ENCODE data around the gene ZNF431.

ZNF431 gene

GRCh38 chr19:21143428-21143827 is 1.6 kb downstream of the ZNF431 start:
- no peak for TF ChIP-seq CTCF (conservative IDR thresholded peaks at IDR 0.05; ENCODE audit: control insufficient read depth, insufficient read depth, low read depth, low read length)

DNA sequence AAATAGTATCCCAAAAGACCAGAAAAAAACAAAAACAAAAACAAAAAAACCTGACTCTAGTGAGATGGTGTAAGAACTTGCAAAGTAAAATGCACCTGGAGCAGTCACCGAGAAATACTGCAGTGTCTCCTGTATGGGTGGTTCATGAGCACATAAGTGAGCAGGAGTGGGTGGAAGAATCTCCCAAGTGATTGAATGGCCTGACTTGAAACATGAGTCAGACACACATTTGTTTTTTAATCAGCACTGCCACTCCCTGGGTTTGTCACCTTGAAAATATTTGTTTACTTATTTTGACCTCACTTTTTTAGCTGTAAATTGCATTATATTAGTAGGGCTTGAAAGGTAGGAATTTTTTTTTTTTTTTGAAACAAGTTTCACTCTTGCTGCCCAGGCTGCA is 2.0 kb downstream of the ZNF431 start:
- H3K4me3 ChIP-seq (ENCODE audit: control insufficient read depth, low read depth, low read length) = no peak overlapping the region
- DNase-seq (ENCODE audit: low read depth) = peak; percentile 28
- TF ChIP-seq CTCF (conservative IDR thresholded peaks at IDR 0.05; ENCODE audit: control insufficient read depth, insufficient read depth, low read depth, low read length) = no peak

More at GRCh38 chr19:21143428-21143827, 1.6 kb downstream of the ZNF431 start:
- H3K4me3 ChIP-seq (ENCODE audit: control insufficient read depth, low read depth, low read length) = no peak overlapping the region
- DNase-seq (ENCODE audit: low read depth) = no peak

DNA sequence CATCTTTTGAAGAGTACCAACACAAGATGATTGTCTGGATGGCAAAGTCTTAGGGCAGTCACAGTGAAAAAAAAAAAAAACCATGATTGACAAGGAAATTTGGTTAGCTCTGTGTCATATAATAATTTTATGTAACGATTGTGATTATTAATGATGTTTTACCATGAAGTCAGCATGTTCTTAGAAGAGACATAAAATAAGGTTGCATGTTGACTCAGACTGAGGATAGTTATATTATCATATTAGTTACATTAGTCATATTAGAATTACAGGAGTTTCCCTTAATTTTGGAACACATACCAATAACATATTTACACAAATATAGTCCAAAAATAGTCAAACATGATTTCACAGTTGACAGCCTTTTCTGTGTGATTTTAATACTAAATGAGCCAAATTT is 5.7 kb downstream of the ZNF431 start:
- peak; percentile 2 for DNase-seq (ENCODE audit: low read depth)
- TF ChIP-seq CTCF (conservative IDR thresholded peaks at IDR 0.05; ENCODE audit: control insufficient read depth, insufficient read depth, low read depth, low read length) = no peak
- H3K4me3 ChIP-seq (ENCODE audit: control insufficient read depth, low read depth, low read length) = no peak overlapping the region

DNA sequence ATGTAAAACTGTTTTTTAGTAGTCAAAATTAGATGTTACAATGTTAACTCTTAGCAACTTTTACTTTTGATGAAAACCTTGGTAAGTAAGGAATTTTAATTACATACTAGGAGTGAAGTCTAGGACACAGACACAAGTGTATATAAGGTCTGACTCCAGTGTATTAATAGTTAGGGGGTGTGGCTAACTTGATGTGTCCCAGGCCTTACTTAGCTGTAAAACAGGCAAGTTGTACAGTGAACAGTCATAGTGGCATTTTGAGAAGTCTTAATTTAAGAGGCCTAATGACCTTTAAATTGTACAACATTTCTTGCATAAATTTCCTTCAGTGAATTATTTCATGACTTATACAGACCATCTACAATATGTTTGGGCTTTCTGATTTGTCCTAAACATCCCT is 6.8 kb downstream of the ZNF431 start:
- no peak for TF ChIP-seq CTCF (conservative IDR thresholded peaks at IDR 0.05; ENCODE audit: control insufficient read depth, insufficient read depth, low read depth, low read length)
- DNase-seq (ENCODE audit: low read depth) = no peak

GRCh38 chr19:21149877-21150276 is 8.0 kb downstream of the ZNF431 start:
- TF ChIP-seq CTCF (conservative IDR thresholded peaks at IDR 0.05; ENCODE audit: control insufficient read depth, insufficient read depth, low read depth, low read length) = no peak
- DNase-seq (ENCODE audit: low read depth) = no peak
- H3K4me3 ChIP-seq (ENCODE audit: control insufficient read depth, low read depth, low read length) = no peak overlapping the region

More for the DNA sequence above, 6.8 kb downstream of the ZNF431 start:
- no peak overlapping the region for H3K4me3 ChIP-seq (ENCODE audit: control insufficient read depth, low read depth, low read length)

DNA sequence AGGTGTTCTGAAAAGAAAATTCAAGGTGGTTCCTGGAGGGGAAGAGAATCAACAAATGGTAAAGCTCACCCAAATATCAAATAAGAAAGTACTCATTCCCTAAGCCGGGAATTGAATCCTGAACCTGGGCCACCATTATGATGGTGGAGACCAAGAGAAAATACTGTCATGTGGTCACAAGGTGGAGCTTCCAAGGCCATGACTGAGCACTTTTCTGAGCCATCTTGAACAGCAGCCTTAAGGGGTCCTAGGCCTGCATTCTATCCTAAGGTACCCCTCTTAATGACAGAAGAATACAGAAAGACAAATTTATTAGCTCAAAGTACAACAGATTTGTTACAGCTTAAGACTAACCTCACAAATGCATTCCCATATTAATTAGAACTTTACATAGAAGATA is 9.6 kb downstream of the ZNF431 start:
- TF ChIP-seq CTCF (conservative IDR thresholded peaks at IDR 0.05; ENCODE audit: control insufficient read depth, insufficient read depth, low read depth, low read length) = no peak
- no peak overlapping the region for H3K4me3 ChIP-seq (ENCODE audit: control insufficient read depth, low read depth, low read length)
- DNase-seq (ENCODE audit: low read depth) = no peak

GRCh38 chr19:21158523-21159135 is 16.8 kb downstream of the ZNF431 start:
- no peak for TF ChIP-seq CTCF (conservative IDR thresholded peaks at IDR 0.05; ENCODE audit: control insufficient read depth, insufficient read depth, low read depth, low read length)
- DNase-seq (ENCODE audit: low read depth) = peak; percentile 54
- no peak overlapping the region for H3K4me3 ChIP-seq (ENCODE audit: control insufficient read depth, low read depth, low read length)
